SHP77 (cell line): ENCODE measurements around the gene MYLK.

ENCODE experiments used
- DNase-seq, 2 experiments: peaks; one replicate each; lab custom pipeline; 2025; lab: John Stamatoyannopoulos, UW

The MYLK gene

DNA sequence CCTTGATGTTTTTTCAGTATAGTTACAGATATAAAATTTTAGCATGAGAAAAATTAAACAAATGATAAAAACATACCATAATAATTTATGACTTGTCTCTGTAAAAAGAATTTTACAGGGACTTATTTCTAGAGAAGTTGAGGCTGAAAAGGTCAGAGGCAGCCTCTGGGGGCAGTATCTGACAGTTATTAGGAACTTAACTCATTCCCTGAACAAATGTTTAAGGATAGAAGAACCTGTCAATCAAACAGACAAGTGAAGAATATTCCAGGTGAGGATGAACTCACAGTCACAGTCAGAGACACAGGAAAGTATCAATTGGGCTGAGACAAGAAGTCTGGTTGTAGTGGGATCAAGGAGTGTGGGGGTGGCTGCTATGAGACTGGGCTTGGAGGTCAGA, 7.3 kb downstream of the MYLK start:
- DNase-seq = no peak

DNA sequence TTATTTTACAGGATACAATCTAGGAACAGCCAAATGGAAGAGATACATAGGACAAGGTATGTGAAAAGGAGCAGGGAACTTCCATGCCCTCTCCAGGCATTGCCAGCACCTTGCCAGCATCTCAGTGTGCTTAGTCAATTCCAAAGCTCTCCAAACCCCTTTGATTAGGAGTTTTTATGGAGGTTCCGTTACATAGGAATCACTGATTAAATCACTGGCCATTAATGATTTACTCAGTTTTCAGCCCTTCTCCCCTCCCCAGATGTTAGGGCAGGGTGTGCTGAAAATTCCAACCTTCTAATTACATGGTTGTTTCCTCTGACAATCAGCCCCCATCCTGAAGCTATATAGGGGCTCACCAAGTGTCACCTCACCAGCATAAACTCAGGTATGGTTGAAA, 11.5 kb downstream of the MYLK start:
- no peak for DNase-seq

DNA sequence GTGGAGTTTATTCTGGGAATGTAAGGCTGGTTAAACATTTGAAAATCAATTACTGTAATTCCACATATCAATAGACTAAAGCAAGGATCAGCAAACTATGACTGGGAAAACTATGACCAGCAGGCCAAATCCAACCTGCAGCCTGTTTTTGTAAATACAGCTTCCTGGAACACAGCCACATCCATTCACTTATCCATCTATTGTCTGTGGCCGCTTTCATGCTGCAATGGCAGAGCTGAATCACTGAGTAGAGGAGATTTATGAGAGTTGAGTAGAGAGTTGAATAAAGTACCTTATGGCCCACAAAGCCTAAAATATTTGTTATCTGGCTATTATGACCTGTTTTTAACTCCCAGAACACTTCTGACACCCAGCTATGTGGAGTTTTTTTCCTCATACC, 12.2 kb downstream of the MYLK start:
- peak; percentile 44 to 84 for DNase-seq

DNA sequence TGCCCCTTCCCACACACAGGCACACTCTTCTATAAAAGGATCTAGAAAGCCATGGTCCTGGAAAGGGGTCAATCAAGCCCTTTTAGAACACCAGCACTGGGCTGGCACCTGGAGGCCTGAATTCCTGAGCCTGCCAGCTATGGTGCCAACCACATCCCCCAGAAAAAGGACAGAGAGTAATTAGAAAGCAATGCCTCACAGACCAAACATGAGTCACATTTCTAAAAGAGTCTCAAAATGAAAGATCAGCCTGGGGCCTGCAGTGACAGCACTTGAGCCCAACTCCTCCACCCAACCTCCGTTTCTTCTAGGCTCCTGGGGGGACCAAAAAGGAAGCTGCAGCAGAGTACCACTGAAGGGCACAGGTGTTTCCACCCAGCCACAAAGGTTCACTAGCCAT, 14.1 kb downstream of the MYLK start:
- DNase-seq = no peak

DNA sequence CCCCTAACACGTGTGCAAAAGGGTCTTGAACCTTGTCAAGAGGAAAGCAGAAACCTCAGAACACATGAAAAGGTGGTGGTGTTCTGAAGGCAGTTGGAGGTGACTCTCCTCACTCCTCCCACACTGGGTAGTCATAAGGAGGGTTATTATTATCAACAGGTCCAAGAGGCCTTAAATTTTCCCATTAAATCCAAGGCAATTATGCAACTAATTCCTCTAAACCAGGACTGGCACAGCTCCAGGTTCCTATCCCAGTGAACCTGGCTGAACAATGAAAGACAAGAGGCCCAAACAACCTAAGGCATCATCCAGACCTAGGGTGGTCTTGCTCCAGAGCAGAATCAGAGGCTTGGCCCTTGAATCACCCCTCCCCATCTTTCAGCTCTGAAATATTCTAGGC, 15.0 kb downstream of the MYLK start:
- no peak for DNase-seq

DNA sequence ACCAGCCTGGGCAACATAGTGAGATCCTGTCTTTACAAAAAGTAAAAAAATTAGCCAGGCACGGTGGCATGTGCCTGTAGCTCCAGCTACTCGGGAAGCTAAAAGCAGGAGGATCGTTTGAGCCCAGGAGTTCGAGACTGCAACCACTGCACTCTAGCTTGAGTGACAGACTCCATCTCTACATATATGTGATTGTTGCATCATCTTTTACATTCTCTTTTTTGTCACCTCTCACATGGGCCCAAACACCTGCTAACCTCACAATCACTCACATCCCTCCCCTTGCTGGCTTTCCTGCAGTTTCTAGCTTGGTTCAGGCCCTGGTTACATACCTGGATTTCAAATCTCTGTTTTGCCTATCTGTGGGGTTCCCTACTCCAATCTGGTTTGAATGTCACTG, 19.4 kb downstream of the MYLK start:
- DNase-seq = no peak

DNA sequence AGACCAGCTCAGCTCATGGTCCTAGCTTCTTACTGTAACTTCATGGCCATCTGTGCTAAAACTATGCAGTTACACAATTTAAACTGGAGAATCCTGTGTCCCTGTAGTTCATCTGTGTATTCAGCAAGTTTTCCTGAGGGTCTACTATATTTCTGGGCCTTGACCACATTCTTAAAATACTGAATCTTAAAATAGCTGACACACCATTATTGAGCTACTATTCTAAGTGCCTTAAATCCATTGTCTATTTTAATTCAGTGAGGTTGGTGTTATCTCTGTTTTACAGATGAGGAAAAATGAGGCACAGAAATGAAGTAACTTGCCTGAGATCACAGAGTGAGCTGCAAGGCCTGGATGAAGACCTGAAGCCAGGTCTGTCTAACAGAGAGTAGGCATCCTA, 22.0 kb downstream of the MYLK start:
- DNase-seq = no peak

DNA sequence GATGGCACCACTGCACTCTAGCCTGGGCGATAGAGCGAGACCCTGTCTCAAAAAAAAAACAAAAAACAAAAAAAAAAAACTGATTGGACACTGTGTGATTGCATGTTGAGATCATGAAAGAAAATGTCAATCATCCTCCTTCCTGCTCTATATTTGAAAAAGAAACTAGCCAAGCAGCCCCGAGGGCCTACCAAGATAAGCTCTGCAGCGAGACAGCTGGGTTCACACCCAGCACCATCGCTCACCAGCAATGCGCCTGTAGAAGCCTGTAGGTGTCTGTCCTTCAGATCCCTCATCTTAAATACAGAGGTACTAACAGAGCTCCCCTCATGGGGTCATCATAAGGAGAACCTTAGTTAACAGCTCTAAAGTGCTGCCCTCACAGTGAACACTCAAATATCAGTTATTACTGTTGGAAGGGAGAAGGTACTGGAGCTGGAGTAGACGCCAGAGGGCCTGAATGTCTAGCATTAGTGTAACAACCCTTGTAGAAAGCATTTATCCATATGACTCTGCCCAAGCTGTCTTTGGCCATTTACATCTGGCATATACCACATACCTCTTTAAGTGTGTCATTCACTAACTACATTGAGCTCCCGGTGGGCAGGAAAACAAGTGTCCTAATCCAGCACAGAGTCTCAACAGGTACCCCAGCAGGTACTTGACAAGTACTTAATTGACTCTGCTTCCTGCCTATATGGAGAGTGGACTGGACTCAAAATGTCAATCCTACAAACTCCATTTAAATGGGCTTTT, 22.9 kb downstream of the MYLK start:
- no peak for DNase-seq

DNA sequence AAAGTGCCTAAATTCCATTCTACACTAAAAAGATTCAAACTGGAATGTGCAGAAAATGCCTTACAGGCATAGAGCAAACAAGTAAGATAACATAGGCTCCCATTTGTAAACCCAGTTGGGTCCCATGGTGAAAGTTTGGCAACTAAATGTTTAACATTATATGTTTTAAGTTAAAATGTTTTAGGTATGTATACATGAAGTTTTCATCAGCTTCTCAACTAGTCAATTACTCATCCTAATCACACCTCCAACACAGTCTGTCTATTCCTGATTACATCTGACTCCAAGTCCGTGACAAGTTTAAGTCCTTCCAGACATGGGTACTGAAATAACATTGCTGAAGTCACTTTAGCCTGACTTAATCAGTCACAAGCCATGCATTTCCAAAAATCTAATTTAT, 25.0 kb downstream of the MYLK start:
- no peak for DNase-seq

DNA sequence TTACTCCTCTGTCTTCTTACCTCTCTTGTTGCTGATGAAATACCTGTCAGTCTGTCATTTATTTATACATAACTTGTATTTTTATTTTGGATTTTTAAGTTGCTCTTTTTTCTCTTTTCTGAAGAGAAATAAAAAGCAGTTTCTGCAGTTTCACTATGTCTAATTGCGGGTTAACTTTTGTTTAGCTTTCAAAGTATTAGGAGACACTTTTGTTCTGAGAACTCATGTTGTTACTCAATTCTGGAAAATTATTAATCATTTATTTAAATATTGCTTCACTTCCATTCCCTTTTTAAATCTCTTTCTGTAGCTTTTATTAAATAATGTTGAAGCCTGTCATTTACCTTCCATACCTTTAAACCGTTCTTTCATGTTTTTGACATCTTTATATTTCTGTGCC, 29.2 kb downstream of the MYLK start:
- DNase-seq = no peak

DNA sequence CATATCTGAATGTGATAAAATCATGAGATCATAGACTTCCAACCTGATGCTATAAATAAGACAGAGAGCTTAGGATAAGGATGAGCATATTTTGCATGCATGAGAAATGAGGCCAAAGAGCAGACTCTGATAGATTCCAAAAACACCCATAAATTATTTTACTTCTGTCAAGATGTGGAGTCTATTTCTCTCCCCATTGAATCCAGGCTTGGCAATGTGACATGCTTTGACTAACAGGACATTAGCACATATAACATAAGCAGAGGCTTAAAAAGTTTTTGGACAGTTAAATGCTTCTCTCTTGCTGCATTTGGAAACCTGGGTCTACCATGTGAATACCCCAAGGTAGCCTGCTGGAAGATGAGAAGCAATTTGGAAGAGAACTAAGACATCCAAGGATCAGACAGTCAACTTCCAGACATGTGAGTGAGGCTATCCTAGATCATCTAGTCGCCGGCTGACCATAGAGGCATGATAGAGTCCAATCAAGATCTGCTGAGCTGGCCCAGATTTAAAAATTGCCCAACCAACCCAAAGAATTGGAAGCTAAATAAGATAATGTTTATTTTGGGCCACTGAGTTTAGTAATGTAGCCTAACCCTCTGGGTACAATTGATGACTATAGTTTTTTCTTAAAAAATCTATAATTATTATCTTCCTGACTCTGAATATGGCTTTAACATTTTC, 30.3 kb downstream of the MYLK start:
- DNase-seq = no peak

DNA sequence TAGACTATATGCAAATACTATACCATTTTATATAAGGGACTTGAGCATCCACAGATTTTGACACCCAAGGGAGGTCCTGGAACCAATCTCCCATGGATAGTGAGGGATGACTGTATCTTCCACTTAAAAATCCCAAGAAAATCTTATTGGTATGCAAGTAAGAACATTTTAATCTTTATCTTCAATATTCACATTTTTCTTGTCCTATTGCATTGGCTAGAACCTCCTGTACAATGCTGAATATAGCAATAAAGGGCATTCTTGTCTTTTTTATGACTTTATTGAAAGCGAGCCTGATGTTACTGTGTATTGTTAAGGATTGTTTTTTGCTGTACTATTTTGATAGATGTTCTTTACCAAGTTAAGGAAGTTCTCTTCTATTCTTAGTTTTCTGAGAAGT, 36.9 kb downstream of the MYLK start:
- DNase-seq = no peak

DNA sequence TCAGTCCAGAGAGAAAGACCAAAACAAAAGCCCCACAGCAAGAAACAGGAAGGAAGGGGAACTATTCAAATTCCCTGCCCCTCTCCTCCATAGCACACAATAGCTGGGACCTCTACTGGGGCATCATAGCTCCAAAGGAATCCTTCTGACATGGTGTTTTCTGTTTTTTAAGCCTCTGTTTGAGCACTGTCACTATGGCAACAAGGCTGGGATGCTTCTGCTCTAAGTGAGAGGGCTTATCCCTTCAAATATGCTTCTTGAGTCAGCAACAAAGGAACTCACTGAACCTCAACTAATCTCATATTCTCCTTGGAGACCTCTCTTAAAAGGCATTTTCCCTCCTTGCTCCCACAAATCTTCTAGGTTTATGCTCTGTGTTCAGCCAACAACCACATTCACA, 40.5 kb downstream of the MYLK start:
- no peak for DNase-seq

DNA sequence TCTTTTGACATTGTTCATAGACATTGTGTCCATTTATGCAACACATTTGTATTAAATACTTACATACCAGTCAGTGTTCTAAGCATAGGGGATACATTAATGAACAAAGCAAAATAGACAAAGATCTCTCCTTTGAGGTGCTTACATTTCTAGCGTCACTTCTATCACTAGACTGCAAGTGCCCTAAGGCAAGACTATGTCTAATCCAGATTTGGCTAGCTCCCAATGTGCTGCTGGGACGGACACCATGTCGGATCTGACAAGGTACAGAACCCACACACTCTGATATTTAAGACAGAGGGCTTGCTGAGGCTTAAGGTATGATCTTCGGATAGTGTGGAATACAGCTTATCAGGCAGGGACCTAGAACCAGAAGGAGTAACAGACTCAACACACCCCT, 41.4 kb downstream of the MYLK start:
- DNase-seq = no peak

DNA sequence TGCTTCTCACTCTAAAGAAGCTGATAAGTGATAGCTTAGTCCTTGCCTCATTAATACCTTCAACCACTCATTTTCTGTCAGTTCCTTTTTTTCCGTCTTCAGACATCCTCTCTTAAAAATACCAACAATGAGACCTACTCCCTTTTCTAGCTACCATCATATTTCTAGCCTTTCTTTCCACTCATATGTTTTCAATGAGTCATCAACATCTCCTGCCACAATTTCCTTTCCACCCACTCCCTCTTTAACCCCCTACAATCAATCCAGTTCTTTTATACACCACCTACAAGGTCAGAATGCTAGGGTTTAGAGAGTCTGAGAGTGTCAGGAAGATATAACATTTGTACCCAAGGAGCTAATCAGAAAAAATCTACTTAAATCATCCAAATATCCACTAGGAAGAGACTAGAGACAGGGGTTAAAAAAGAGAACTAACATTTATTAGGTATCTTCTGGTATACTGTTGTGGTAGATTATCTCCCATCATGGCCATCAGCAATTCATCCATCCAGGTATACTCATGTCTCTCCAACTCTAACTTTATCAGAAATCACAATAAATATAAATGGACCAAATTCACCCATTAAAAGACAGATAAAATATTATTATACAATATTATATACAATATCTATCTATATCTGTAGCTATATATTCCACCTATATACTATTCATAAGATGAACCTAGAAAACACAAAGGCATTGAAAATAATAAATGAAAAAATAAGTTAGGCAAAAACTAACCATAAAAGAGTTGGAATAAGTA, 42.5 kb downstream of the MYLK start:
- no peak for DNase-seq

DNA sequence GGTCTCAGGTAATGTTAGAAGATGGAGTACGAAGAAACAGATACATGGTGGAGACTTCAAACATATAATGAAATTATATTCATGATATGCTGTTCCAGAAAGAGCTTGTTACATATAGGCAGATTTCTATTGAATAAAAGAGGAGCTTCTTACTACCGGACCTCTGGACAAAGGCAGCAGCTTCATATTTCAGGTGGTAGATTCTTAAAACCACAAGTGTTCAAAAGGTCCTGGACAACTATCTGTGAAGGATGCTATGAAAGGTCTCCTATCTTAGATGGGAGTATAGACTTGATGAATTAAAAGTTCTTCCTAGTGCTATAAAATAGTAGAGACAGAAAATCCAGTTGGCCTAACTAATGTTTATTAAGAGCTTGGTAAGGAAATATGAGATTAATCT, 43.2 kb downstream of the MYLK start:
- no peak for DNase-seq

DNA sequence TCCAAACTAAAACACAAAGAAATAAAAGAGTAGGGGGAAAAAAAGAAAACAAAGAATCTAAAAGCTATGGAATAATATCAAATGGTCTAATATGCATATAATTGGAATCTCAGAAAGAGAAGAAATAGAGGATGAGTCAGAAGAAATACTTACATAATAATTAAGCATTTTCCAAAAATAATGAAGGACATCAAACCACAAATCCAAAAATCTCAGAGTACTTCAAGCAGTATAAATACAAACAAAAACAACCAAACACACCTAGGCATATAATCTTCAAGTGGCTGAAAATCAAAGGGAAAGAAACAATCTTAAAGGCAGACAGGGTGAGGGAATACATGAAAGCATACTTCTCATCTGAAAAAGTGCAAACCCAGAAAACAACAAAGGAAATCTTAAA, 46.3 kb downstream of the MYLK start:
- DNase-seq = no peak

DNA sequence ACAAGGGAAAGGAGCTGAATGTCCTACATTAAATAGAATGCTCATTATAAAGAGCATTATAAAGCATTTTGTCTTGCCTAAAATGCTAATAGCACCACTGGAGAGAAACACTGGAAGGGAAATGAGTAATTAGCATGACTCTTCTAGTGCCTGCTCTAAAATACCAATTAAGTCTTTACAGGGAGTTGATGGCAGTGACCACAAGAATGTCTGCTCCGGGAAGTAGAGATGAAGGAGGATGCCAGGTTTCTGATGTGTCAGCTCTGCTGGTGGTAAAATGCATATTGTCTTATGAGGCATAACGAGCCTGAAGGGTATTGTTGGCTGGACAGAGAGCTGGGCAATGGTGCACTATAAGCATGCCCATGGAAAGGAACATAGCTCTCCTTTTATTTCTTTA, 49.5 kb downstream of the MYLK start:
- DNase-seq = no peak

DNA sequence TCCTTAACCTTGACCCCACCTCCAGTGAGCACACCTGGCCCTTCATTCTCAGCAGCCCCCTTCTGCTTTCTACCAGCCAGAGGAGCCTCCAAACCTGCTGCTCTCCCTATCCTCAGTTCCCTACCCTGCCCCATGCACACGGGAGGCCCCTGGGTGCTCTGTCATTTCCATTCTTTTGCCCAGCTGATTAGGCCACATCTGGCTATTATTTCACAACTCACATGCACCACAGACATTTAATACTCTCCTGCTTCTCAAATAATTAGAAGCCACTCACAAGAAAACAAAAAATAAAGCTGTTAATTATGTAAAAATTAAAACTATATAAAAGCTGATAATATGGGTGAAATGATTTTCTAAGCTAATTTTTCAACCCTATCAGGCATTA, 50.7 kb downstream of the MYLK start:
- no peak for DNase-seq

DNA sequence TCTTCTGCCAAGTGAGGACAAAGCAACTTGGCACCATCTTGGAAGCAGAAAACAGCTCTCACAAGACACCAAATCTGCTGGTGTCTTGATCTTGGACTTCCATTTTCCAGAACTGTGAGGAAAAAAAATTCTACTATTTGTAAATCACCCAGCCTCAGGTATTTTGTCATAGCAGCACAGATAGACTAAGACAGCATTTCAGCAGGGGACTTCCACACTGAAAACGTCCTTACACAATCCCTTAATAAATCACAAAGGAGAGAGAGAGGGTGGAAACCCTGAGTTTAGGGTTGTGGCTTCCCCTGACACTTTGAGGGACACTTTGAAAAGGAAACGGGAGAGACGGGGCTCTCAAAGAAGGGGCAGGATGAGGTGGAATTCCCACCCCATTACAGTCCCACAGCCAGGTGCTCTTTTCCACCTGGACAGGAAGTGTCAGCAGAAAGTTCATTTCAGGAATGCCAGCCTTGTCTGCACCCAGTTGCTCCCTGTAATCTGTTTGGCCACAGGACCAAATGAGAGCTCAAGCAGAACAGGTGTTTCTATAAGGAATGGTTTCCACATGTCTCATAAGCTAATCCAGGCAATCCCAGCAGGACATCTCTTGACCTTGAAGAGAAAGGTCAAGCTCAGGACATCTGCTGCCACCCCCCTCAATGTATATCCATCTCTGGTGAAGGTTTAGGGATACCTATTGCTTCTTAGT, 51.3 kb downstream of the MYLK start:
- no peak for DNase-seq

DNA sequence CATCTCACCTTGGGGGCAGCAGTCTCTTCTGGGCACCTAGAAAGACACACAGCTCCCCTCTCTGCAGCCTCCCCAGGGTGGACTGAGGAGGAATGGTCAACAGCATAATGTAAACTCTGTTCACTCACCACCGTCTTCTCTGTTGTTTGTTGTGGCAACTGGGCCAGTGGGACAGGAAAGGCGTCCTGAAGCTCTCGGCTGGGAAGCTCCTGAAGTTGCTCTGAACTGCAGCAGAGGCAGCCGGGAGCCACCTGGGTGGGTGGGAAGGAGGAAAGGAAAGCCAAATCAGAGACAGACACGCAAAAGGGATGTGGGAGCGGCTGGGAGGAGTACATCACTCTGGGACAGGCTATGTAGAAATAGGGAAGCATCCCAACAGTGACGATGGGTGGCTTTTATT, 52.7 kb downstream of the MYLK start:
- DNase-seq = no peak

DNA sequence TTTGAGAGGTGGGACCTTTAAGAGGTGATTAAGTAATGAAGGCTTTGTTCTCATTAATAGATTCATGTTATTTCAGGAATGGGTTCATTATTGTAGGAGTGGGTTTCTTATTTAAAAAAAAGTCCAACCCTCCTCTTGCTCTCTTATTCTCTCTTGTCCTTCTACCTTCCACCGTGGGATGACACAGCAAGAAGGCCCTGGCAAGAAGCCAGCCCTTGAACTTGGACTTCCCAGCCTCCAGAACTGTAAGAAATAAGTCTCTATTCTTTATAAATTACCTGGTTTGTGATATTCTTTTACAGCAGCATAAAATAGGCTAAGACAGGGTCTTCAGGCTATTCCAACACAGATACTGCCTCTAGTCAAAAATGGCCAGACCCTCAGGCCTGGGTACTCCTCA, 62.2 kb downstream of the MYLK start:
- no peak for DNase-seq

DNA sequence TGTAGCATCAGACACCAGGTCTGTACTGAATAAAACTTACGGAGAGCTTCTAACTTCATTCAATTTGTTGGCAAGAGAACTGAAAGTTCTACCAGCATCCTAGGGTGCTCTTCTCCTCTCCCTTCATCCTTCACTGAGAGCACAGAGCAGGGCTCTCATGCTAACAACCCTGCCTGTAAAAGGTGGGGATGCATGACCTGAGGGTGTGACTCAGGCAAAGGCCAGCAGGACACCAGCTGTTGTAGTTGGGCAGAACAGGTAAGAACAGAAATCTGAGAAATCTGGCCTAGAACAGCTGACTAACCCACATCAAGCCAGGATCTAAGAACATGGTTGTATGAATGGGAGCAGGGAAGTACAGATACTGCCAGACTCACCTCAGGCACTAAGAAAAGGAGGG, 64.2 kb downstream of the MYLK start:
- no peak for DNase-seq
